Fibroblast of mammary gland (primary cell): Measurements from ENCODE around the gene CBR4.

Experiments used
- DNase-seq: peaks from one replicate; pipeline ENCODE4 v3.0.0-alpha.2; 2010; ENCODE audit warnings: low read depth
- H3K4me3 ChIP-seq: 2 replicates; pipeline ENCODE4 v1.5.1; 2011; ENCODE audit warnings: low read depth, mild to moderate bottlenecking, low read length, moderate library complexity; ENCODE audit not compliant: control insufficient read depth
- CTCF ChIP-seq: conservative IDR thresholded peaks from 2 replicates; pipeline ENCODE4 v1.5.1; 2011; ENCODE audit warnings: low read depth, low read length, inconsistent platforms; ENCODE audit not compliant: control insufficient read depth, insufficient read depth

Gene CBR4

GRCh38 chr4:169032883-169033645 lies 23.0 kb upstream of the CBR4 start:
- no peak for TF ChIP-seq CTCF
- no peak overlapping the region for H3K4me3 ChIP-seq
- no peak for DNase-seq

- DNase-seq: no peak
- H3K4me3 ChIP-seq: no peak overlapping the region
- TF ChIP-seq CTCF: no peak
These were observed 22.1 kb upstream of the CBR4 start for GRCh38 chr4:169032194-169032593.

GRCh38 chr4:169031392-169031791 lies 21.3 kb upstream of the CBR4 start:
- no peak overlapping the region for H3K4me3 ChIP-seq
- DNase-seq: no peak
- TF ChIP-seq CTCF: no peak

GRCh38 chr4:169030562-169030982 lies 20.5 kb upstream of the CBR4 start:
- TF ChIP-seq CTCF: no peak
- peak; percentile 49 for DNase-seq
- peak overlapping the region; percentile 15 for H3K4me3 ChIP-seq

- DNase-seq: no peak
- no peak overlapping the region for H3K4me3 ChIP-seq
- TF ChIP-seq CTCF: no peak
These were observed 19.9 kb upstream of the CBR4 start for GRCh38 chr4:169029947-169030346.

GRCh38 chr4:169027663-169028062 lies 17.6 kb upstream of the CBR4 start:
- TF ChIP-seq CTCF: no peak
- no peak overlapping the region for H3K4me3 ChIP-seq
- no peak for DNase-seq

GRCh38 chr4:169025184-169025583 lies 15.1 kb upstream of the CBR4 start:
- no peak for DNase-seq
- H3K4me3 ChIP-seq: no peak overlapping the region
- TF ChIP-seq CTCF: no peak
